Measurements from ENCODE around the gene OR10K1.

- TF ChIP-seq, protein P1, sequence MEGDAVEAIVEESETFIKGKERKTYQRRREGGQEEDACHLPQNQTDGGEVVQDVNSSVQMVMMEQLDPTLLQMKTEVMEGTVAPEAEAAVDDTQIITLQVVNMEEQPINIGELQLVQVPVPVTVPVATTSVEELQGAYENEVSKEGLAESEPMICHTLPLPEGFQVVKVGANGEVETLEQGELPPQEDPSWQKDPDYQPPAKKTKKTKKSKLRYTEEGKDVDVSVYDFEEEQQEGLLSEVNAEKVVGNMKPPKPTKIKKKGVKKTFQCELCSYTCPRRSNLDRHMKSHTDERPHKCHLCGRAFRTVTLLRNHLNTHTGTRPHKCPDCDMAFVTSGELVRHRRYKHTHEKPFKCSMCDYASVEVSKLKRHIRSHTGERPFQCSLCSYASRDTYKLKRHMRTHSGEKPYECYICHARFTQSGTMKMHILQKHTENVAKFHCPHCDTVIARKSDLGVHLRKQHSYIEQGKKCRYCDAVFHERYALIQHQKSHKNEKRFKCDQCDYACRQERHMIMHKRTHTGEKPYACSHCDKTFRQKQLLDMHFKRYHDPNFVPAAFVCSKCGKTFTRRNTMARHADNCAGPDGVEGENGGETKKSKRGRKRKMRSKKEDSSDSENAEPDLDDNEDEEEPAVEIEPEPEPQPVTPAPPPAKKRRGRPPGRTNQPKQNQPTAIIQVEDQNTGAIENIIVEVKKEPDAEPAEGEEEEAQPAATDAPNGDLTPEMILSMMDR (IDR thresholded peaks at IDR 0.05): no peak
- TF ChIP-seq GTF2I (CRISPR knock-in tag; conservative IDR thresholded peaks at IDR 0.05): no peak
- TF ChIP-seq, protein P2, sequence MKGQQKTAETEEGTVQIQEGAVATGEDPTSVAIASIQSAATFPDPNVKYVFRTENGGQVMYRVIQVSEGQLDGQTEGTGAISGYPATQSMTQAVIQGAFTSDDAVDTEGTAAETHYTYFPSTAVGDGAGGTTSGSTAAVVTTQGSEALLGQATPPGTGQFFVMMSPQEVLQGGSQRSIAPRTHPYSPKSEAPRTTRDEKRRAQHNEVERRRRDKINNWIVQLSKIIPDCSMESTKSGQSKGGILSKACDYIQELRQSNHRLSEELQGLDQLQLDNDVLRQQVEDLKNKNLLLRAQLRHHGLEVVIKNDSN (CRISPR knock-in tag; IDR thresholded peaks at IDR 0.05): no peak
- TF ChIP-seq NFYB (CRISPR knock-in tag; conservative IDR thresholded peaks at IDR 0.05; ENCODE audit: low read depth): no peak
- no peak for TF ChIP-seq SMAD4 (CRISPR knock-in tag; IDR thresholded peaks at IDR 0.05)
- no peak for TF ChIP-seq PREB (CRISPR knock-in tag; IDR thresholded peaks at IDR 0.05; ENCODE audit: borderline replicate concordance)
- TF ChIP-seq NR3C1 (CRISPR knock-in tag; conservative IDR thresholded peaks at IDR 0.05; ENCODE audit: low read depth): no peak
- TF ChIP-seq ETV6 (CRISPR knock-in tag; IDR thresholded peaks at IDR 0.05): no peak
- TF ChIP-seq USF2 (CRISPR knock-in tag; IDR thresholded peaks at IDR 0.05): no peak
- TF ChIP-seq TP53 (CRISPR knock-in tag; IDR thresholded peaks at IDR 0.05): no peak
- TF ChIP-seq MLX (CRISPR knock-in tag; IDR thresholded peaks at IDR 0.05): no peak
- TF ChIP-seq, protein P3, sequence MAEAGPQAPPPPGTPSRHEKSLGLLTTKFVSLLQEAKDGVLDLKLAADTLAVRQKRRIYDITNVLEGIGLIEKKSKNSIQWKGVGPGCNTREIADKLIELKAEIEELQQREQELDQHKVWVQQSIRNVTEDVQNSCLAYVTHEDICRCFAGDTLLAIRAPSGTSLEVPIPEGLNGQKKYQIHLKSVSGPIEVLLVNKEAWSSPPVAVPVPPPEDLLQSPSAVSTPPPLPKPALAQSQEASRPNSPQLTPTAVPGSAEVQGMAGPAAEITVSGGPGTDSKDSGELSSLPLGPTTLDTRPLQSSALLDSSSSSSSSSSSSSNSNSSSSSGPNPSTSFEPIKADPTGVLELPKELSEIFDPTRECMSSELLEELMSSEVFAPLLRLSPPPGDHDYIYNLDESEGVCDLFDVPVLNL (CRISPR knock-in tag; IDR thresholded peaks at IDR 0.05; ENCODE audit: borderline replicate concordance, low read depth): no peak
These were observed 36.6 kb upstream of the OR10K1 start for GRCh38 chr1:158425027-158425426.
